Kidney (tissue), 14 donors: Measurements from ENCODE around the gene BEND5. TPM values are rescaled to one million over a fixed set of nuclear protein-coding genes. Genes with fewer than 3 reads are reported as not detected.

ENCODE experiments used
- DNase-seq, 5 donors: peaks; one replicate each; pipeline ENCODE4 v3.0.0-alpha.2; 2013 to 2020
- FAIRE-seq: peaks from 2 replicates; lab custom pipeline; 2012; peaks lifted over from hg19 to GRCh38; lab: Jason Lieb, UNC
- H3K27ac ChIP-seq, 2 donors: one replicate each; pipeline ENCODE4 v1.7.0; 2013; ENCODE audit warnings: low read depth in 2 of 2, low read length in 2 of 2, inconsistent platforms in 1 of 2
- H3K27me3 ChIP-seq: one replicate; pipeline ENCODE4 v1.7.1; 2013; ENCODE audit warnings: low read length, inconsistent platforms; ENCODE audit not compliant: control insufficient read depth, insufficient read depth
- H3K36me3 ChIP-seq, 3 donors: one replicate each; pipeline versions ENCODE4 v1.7.0 to v1.7.1; 2013; ENCODE audit warnings: low read length in 3 of 3, control low read depth in 1 of 3, inconsistent platforms in 1 of 3; ENCODE audit not compliant: insufficient read depth in 3 of 3, control insufficient read depth in 2 of 3
- H3K4me1 ChIP-seq, 3 donors: one replicate each; pipeline versions ENCODE4 v1.7.0 to v1.7.1; 2013; ENCODE audit warnings: low read length in 3 of 3, inconsistent platforms in 1 of 3, low read depth in 1 of 3; ENCODE audit not compliant: control insufficient read depth in 2 of 3, insufficient read depth in 2 of 3
- H3K4me3 ChIP-seq, 3 donors: one replicate each; pipeline versions ENCODE4 v1.7.0 to v1.8.1; 2013; ENCODE audit warnings: low read length in 3 of 3, control low read depth in 1 of 3, inconsistent platforms in 1 of 3
- H3K9ac ChIP-seq, 3 donors: one replicate each; pipeline versions ENCODE4 v1.7.0 to v1.7.1; 2013; ENCODE audit warnings: low read length in 3 of 3, control low read depth in 1 of 3, inconsistent platforms in 1 of 3
- H3K9me3 ChIP-seq, 3 donors: one replicate each; pipeline versions ENCODE4 v1.7.0 to v1.7.1; 2013; ENCODE audit warnings: low read length in 3 of 3, control low read depth in 1 of 3, inconsistent platforms in 1 of 3; ENCODE audit not compliant: control insufficient read depth in 2 of 3, insufficient read depth in 1 of 3
- intact Hi-C: fragments of 100-400 bp; cut with DNase I; formaldehyde crosslinking; loops from one replicate; pipeline ENCODE4 v1.11.1; 2022
- polyA plus RNA-seq: library from polyadenylated mRNA; stranded (reverse); fragments of 350-450 nt; fragmentation: Illumina TruSeq; extraction: RNeasy Lipid Tissue Mini Kit (QIAGEN cat#74804); gene quantifications from one replicate; pipeline ENCODE4 v1.2.3, GENCODE V29; 2014; ENCODE audit warnings: low read depth, low replicate concordance; ENCODE audit not compliant: insufficient read depth
- total RNA-seq: library from RNA; stranded (reverse); fragmentation: NEBNext Ultra II Directional; extraction: Animal tissue kit (Norgen Biotek cat#: 25700); gene quantifications from one replicate; pipeline ENCODE4 v1.2.1, GENCODE V29; 2021
- TF ChIP-seq, protein P1 (sequence below): IDR thresholded peaks from 3 replicates; pipeline ENCODE4 v1.5.1; 2012; ENCODE audit warnings: mild to moderate bottlenecking, moderate library complexity, borderline replicate concordance; ENCODE audit not compliant: insufficient read depth; ENCODE audit errors: extremely low read depth
- donor health status: control.
- donor health status: control.
- donor health status: control.
- donor health status: control.
- donor health status: control.
- donor health status: DM: yes; HTN: yes; CAD: no.
- donor health status: Normal renal cell carcinoma (clear cell type).

BEND5 gene
- total and polyA plus RNA-seq, 2 donors from 2014 or later, result 11.6 to 27.1 TPM

DNA sequence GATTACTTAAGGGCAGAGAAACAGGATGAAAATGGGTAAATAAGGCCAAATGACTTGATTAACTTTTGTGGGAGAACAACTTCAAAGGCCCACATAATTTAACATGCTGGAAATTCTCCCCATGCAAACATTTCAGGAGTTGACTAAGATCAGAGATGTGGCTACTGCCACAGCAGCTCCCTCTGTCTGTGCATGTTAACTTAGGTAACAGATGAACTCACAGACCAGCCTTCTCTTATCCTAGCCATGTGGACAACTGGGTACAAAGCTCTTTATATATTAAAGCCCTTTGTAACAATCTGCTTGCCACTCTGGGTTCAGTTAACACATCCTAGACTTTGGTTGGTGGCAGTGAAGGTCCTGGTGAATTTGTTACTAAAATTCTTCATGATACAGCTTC, 33.2 kb downstream of the BEND5 start:
- TF ChIP-seq, protein P1, sequence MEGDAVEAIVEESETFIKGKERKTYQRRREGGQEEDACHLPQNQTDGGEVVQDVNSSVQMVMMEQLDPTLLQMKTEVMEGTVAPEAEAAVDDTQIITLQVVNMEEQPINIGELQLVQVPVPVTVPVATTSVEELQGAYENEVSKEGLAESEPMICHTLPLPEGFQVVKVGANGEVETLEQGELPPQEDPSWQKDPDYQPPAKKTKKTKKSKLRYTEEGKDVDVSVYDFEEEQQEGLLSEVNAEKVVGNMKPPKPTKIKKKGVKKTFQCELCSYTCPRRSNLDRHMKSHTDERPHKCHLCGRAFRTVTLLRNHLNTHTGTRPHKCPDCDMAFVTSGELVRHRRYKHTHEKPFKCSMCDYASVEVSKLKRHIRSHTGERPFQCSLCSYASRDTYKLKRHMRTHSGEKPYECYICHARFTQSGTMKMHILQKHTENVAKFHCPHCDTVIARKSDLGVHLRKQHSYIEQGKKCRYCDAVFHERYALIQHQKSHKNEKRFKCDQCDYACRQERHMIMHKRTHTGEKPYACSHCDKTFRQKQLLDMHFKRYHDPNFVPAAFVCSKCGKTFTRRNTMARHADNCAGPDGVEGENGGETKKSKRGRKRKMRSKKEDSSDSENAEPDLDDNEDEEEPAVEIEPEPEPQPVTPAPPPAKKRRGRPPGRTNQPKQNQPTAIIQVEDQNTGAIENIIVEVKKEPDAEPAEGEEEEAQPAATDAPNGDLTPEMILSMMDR, result no peak
- intact Hi-C loops, result no loop called here
- no peaks in the 10 kb centered on the region for H3K9me3 ChIP-seq
- FAIRE-seq (no peak), DNase-seq (no peak)
- no peak overlapping the region for H3K9ac ChIP-seq
- peaks cover 0 to 12% (median 9%) of the 10 kb centered on the region in 3 donors for H3K36me3 ChIP-seq
- peaks cover 0 to 3% (median 0%) of the 10 kb centered on the region in 3 donors for H3K4me1 ChIP-seq
- H3K4me3 ChIP-seq, result no peak overlapping the region
- no peaks in the 10 kb centered on the region for H3K27me3 ChIP-seq
- no peak overlapping the region for H3K27ac ChIP-seq

GRCh38 chr1:48741380-48741779, 35.3 kb downstream of the BEND5 start:
- H3K4me3 ChIP-seq, result no peak overlapping the region
- H3K27me3 ChIP-seq, result no peaks in the 10 kb centered on the region
- H3K9me3 ChIP-seq, result no peaks in the 10 kb centered on the region
- DNase-seq, result no peak
- TF ChIP-seq, protein P1, result no peak
- H3K36me3 ChIP-seq, result peaks cover 0 to 12% (median 12%) of the 10 kb centered on the region in 3 donors
- H3K9ac ChIP-seq, result no peak overlapping the region
- FAIRE-seq, result no peak
- H3K27ac ChIP-seq, result no peak overlapping the region
- intact Hi-C loops, result no loop called here
- H3K4me1 ChIP-seq, result peaks cover 0 to 10% (median 0%) of the 10 kb centered on the region in 3 donors

DNA sequence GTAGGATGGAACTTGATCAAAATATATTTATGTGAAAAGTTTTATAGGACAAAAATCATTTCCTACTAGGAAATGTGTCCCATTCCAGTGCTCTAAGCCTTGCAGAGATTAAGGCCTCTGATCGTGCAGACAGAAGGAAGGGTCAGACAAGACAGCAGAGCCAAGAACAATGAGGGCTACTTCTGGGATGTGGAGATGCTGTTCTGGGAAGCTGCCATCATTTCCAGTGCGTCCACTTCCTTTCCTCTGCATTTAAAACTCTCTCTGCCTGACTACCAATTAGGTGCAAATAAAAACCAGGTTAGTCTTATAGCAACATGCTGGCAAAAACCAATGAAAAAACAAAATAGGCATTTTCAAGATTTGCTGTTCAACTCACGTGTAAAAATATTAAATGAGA, 36.1 kb downstream of the BEND5 start:
- H3K4me1 ChIP-seq, result peaks cover 0 to 10% (median under 1%) of the 10 kb centered on the region in 3 donors
- DNase-seq (no peak), FAIRE-seq (no peak)
- H3K36me3 ChIP-seq, result peaks cover 5 to 20% (median 17%) of the 10 kb centered on the region in 3 donors
- H3K4me3 ChIP-seq, result no peak overlapping the region
- no peaks in the 10 kb centered on the region for H3K27me3 ChIP-seq
- no peak overlapping the region for H3K27ac ChIP-seq
- TF ChIP-seq, protein P1, result no peak
- no peaks in the 10 kb centered on the region for H3K9me3 ChIP-seq
- no peak overlapping the region for H3K9ac ChIP-seq
- intact Hi-C loops, result no loop called here

DNA sequence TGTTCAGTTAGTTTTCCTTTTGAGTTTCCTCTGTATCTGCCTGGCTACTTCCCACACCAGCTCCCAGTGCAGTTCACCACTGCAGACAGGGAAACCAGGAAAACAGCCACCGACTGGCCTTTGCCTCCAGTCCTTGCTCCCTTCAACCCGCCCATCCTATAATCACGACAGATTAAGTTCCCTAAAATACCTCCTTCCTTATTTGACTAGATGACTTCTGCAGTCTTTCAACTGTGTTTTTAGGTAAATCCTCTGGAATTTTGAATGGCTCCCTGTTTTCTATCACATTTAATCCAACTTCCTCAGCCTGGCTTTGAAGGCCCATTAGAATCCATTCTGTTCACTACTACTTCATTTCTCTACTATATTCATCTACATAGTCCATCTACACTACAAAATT, 37.6 kb downstream of the BEND5 start:
- DNase-seq (no peak), FAIRE-seq (no peak)
- TF ChIP-seq, protein P1, result no peak
- intact Hi-C loops, result no loop called here
- H3K4me3 ChIP-seq, result no peak overlapping the region
- H3K36me3 ChIP-seq, result peaks cover 17 to 33% (median 33%) of the 10 kb centered on the region in 3 donors
- H3K4me1 ChIP-seq, result peaks cover 0 to 6% (median 2%) of the 10 kb centered on the region in 3 donors
- no peak overlapping the region for H3K9ac ChIP-seq
- no peaks in the 10 kb centered on the region for H3K9me3 ChIP-seq
- no peaks in the 10 kb centered on the region for H3K27me3 ChIP-seq
- no peak overlapping the region for H3K27ac ChIP-seq
